ACC112 (cell line): Measurements from ENCODE around the gene SIX1.

ENCODE experiments used
- H2AFZ ChIP-seq: fragments of 200-600 bp; sonication (generic); one replicate; pipeline ENCODE4 v1.6.0; 2017; ENCODE audit warnings: antibody characterized with exemption, low read length; ENCODE audit not compliant: unreplicated experiment
- H3K27ac ChIP-seq: fragments of 200-600 bp; sonication (generic); 2 replicates; pipeline ENCODE4 v1.5.1; 2014; ENCODE audit warnings: low read depth, mild to moderate bottlenecking, antibody characterized with exemption, low read length, moderate library complexity
- H3K27me3 ChIP-seq: fragments of 200-600 bp; sonication (generic); 2 replicates; pipeline ENCODE4 v1.6.1; 2014; ENCODE audit warnings: mild to moderate bottlenecking, antibody characterized with exemption, low read length, moderate library complexity, mixed read lengths; ENCODE audit not compliant: insufficient read depth
- H3K36me3 ChIP-seq: fragments of 200-600 bp; sonication (generic); 2 replicates; pipeline ENCODE4 v1.6.1; 2016; ENCODE audit warnings: mild to moderate bottlenecking, antibody characterized with exemption, low read length, moderate library complexity, mixed read lengths; ENCODE audit not compliant: insufficient read depth
- H3K4me1 ChIP-seq: fragments of 200-600 bp; sonication (generic); one replicate; pipeline ENCODE4 v1.6.1; 2016; ENCODE audit warnings: low read length, mixed read lengths; ENCODE audit not compliant: insufficient read depth, unreplicated experiment, control insufficient read depth
- H3K4me3 ChIP-seq: fragments of 200-600 bp; sonication (generic); 2 replicates; pipeline ENCODE4 v1.5.1; 2014; ENCODE audit warnings: mild to moderate bottlenecking, low read depth, low read length
- H3K79me2 ChIP-seq: fragments of 200-600 bp; sonication (generic); one replicate; pipeline ENCODE4 v1.6.0; 2016; ENCODE audit warnings: low read length; ENCODE audit not compliant: control insufficient read depth, unreplicated experiment, insufficient read depth

Gene SIX1

DNA sequence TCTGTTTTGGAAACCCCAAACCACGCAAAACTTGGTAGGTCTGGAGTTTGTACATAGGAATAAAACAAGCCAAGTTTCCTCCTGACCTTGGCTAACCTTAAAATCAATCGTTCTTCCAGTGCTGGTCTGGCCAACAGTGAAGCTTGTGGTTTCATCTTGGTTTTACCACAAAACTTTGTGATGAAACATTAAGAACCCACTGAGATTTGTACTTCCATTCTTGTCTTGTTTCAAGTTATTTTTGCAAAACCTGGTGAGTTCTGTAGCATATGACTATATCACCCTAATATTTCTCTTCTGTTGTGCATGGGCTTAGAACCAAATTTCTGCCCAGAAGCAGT lies 26.4 kb downstream of the SIX1 start:
- peaks cover 36% of the 10 kb centered on the region for H3K4me1 ChIP-seq
- H3K27ac ChIP-seq, result peak overlapping the region; percentile 85

DNA sequence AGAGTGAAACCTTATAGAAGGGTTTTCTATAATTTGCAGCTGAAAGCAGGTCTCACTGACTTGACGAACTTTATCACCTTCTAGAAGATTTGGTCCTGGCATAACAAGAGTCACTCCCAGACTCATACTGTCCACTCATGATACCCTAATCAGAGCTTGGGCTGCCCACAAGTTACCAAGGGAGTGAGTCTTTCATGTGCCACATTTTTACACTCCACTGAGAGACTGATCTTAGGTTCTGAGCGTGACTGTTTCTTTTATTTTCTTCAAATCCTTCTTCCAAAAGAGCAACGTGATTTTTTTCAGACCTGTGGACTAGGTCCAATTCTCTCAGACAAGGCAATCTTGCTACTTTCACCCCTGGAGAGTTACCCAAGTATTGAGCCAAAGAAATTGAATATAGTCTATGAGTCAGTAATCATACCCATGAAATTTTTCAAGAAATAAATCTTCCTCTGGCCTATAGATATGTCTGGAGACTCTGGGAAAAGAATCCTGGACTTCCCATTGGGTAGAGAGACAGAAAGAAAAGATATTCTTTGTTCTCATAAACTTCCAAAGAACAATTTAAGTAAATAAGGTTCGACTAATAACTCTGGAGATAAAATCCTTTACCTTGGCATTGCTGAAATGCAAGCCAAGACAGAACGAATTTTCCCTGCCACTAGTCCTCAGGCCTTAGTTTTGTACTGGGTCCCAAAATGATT lies 26.9 kb downstream of the SIX1 start:
- H3K27me3 ChIP-seq, result no peaks in the 10 kb centered on the region
- no peak overlapping the region for H2AFZ ChIP-seq
- peak overlapping the region; percentile 85 for H3K27ac ChIP-seq

More for the DNA sequence above, 26.4 kb downstream of the SIX1 start:
- H3K4me3 ChIP-seq, result peak overlapping the region; percentile 58
- no peaks in the 10 kb centered on the region for H3K36me3 ChIP-seq
- no peak overlapping the region for H2AFZ ChIP-seq
- no peaks in the 10 kb centered on the region for H3K79me2 ChIP-seq
- no peaks in the 10 kb centered on the region for H3K27me3 ChIP-seq

GRCh38 chr14:60621386-60621785 lies 27.9 kb downstream of the SIX1 start:
- Histone ChIP-seq H2AFZ (no peak overlapping the region), H3K27me3 (no peaks in the 10 kb centered on the region), H3K79me2 (no peaks in the 10 kb centered on the region), H3K36me3 (no peaks in the 10 kb centered on the region), H3K4me3 (no peak overlapping the region), H3K4me1 (peaks cover 36% of the 10 kb centered on the region), H3K27ac (no peak overlapping the region)

More for the DNA sequence above, 26.9 kb downstream of the SIX1 start:
- Histone ChIP-seq H3K36me3 (no peaks in the 10 kb centered on the region), H3K4me3 (peak overlapping the region; percentile 58), H3K4me1 (peaks cover 36% of the 10 kb centered on the region), H3K79me2 (no peaks in the 10 kb centered on the region)

DNA sequence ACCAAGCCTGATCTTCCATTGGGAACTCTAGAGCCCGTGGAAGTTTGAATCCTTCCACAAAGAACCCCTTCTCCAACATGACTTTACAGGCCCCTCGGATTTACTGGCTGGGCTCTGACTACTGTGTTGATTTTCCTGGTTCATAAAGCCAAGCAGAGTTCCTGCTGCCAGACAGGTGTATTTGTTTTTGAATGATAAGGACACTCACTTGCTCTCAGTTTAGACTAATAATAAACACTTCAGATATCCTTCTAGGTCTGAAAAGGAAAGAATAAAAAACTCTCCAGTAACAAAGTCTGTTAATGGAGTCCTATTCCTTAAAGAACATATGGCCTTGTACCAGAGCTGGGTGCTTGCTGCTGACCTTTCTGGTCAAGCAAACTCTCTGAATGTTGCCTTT lies 31.0 kb downstream of the SIX1 start:
- Histone ChIP-seq H3K36me3 (no peaks in the 10 kb centered on the region), H3K27ac (no peak overlapping the region), H3K79me2 (no peaks in the 10 kb centered on the region), H2AFZ (no peak overlapping the region), H3K4me1 (peaks cover 20% of the 10 kb centered on the region), H3K4me3 (no peak overlapping the region), H3K27me3 (no peaks in the 10 kb centered on the region)

DNA sequence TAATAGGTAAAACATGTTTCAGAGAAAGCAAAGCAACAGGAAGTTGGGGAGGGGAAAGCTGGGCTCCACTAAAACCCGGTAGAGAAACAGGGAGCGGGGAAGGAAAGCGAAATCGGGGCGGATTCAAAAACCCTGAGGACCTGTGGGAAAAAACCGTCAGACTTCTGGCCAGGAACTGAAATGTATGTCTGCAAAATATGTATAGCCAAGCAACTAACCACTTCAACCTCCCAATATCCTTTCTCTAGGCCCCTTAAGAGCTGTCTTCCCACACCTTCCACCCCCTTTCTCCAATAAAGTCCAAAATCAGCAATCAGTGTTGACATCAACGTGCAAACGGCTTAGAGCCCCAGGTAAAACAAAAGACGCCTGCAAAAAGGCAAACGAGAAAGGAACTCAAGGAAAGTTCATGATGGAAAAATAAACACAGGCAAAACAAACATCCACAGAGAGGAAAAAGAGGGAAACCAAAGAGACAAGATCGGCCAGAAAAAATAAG lies 32.8 kb downstream of the SIX1 start:
- Histone ChIP-seq H2AFZ (peak overlapping the region; percentile 34), H3K4me1 (peaks cover 3% of the 10 kb centered on the region), H3K79me2 (no peaks in the 10 kb centered on the region)

GRCh38 chr14:60602291-60602690 lies 47.0 kb downstream of the SIX1 start:
- Histone ChIP-seq H2AFZ (no peak overlapping the region), H3K27ac (no peak overlapping the region), H3K27me3 (no peaks in the 10 kb centered on the region), H3K79me2 (no peaks in the 10 kb centered on the region), H3K4me3 (no peak overlapping the region), H3K4me1 (no peaks in the 10 kb centered on the region), H3K36me3 (no peaks in the 10 kb centered on the region)

More for the DNA sequence above, 32.8 kb downstream of the SIX1 start:
- no peak overlapping the region for H3K27ac ChIP-seq
- no peaks in the 10 kb centered on the region for H3K36me3 ChIP-seq
- H3K27me3 ChIP-seq, result no peaks in the 10 kb centered on the region
- H3K4me3 ChIP-seq, result no peak overlapping the region

DNA sequence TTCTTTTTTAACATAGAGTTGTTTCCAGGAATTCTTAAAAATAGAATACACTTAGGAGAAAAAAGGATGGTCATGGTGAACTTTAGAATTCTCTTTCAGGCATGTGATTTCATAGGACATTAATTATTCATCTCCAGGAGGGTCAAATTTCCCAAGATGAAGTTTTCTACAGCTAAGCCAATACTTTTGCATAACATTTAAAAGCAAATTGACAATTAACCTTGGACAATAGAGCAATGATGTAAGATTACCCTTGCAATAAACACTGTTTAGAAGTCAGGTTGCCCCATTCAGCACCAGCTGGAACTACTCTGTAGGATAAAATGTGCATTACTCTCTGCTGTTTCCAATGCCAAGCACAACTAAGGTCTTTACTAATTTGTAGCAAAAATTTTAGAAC lies 49.5 kb downstream of the SIX1 start:
- H3K27me3 ChIP-seq, result no peaks in the 10 kb centered on the region
- no peaks in the 10 kb centered on the region for H3K36me3 ChIP-seq
- H3K79me2 ChIP-seq, result no peaks in the 10 kb centered on the region
- no peaks in the 10 kb centered on the region for H3K4me1 ChIP-seq
- no peak overlapping the region for H3K27ac ChIP-seq
- no peak overlapping the region for H2AFZ ChIP-seq
- H3K4me3 ChIP-seq, result no peak overlapping the region

DNA sequence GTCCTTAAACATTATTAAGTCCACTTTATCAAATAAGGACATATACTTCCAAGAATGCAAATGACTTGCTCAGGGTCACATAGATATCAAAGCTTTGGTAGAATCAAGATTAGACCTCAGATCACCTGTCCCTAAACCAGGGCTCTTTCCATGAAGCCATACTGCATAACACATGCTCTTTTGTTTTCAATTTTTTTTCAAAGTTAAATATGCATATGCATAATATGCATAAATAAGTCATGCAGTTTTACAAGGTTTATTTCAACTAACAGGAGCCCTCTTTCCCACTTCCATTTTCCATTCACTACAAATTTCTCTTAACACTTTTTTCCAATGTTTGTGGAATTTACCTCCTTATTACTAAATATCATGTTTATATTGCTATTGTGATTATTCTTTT lies 53.1 kb downstream of the SIX1 start:
- H3K4me1 ChIP-seq, result no peaks in the 10 kb centered on the region
- H3K27ac ChIP-seq, result no peak overlapping the region
- no peaks in the 10 kb centered on the region for H3K79me2 ChIP-seq
- no peak overlapping the region for H2AFZ ChIP-seq
- no peaks in the 10 kb centered on the region for H3K27me3 ChIP-seq
- no peak overlapping the region for H3K4me3 ChIP-seq
- H3K36me3 ChIP-seq, result no peaks in the 10 kb centered on the region

- H3K27ac ChIP-seq, result no peak overlapping the region
- H3K36me3 ChIP-seq, result no peaks in the 10 kb centered on the region
- no peak overlapping the region for H3K4me3 ChIP-seq
- H3K79me2 ChIP-seq, result no peaks in the 10 kb centered on the region
- no peak overlapping the region for H2AFZ ChIP-seq
- H3K4me1 ChIP-seq, result no peaks in the 10 kb centered on the region
- H3K27me3 ChIP-seq, result no peaks in the 10 kb centered on the region
Measured at GRCh38 chr14:60594062-60594461, 55.2 kb downstream of the SIX1 start.
